ENCODE measurements around the gene HRC.

Gene HRC

GRCh38 chr19:49113762-49114629 lies 41.2 kb downstream of the HRC start, which contains the start of gene LIN7B:
Gene LIN7B (plus strand): TSS chr19:49114370. CDS start chr19:49114405, 35 bp downstream.
- DNase-seq: peak; percentile 87

DNA sequence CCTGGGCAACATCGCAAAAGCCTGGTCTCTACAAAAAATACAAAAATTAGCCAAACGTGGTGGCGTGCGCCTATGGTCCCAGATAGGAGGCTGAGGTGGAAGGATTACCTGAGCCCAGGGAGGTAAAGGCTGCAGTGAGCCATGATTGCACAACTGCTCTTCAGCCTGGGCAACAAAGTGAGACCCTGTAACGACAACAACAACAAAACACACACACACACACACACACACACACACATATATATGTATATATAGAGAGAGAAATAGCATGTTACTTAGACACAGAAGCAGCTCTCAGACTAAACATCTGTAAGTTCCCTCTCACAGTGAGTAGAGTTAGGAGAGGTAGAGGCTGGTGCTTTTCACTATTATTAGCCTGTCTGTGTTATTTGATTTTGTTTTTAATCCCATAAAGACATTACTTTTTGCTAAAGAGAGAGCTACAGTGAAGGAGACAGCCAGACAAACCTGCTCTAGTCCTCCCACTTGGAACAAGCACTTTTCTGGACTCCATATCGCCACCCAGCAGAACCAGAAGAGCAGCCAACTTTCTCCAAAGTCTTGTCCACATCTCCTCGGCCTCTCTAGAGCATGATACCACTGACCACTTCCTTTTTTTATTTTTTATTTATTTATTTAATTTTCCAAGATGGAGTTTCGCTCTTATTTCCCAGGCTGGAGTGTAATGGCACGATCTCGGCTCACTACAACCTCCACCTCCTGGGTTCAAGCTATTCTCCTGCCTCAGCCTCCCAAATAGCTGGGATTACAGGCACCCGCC lies 43.8 kb downstream of the HRC start:
- no peak for DNase-seq

GRCh38 chr19:49110567-49110966 lies 44.6 kb downstream of the HRC start:
- no peak for DNase-seq

DNA sequence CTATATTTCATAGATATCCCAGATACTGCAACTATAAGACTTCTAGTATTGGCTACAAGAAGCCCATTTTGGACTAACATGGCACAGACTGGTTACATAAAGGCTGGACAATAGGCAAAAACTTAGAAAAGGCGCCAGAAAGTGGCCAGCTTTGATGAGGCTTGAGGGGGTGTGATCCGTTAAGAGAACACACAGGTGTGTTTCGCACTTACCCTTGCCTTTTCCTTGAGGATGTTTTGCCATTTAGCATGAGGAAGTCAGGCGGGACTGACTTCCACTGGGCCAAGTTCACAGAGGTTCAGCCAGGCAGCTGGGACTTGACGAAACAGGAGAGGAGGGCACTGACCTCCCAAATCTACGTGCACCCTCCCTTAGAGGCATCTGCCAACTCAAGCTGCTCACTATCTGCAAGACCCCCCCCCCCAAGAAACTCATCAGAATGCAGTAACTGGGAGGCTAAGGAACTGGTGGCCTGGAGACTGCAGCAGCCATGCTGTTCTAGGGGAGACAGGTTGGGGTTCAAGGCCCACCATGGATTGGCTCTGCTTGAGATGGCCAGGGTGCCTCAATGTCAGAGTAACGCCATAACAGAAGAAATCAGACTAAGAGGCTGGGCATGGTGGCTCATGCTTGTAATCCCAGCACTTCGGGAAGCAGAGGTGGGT lies 45.5 kb downstream of the HRC start:
- DNase-seq: no peak

GRCh38 chr19:49109051-49109450 lies 46.1 kb downstream of the HRC start:
- no peak for DNase-seq

DNA sequence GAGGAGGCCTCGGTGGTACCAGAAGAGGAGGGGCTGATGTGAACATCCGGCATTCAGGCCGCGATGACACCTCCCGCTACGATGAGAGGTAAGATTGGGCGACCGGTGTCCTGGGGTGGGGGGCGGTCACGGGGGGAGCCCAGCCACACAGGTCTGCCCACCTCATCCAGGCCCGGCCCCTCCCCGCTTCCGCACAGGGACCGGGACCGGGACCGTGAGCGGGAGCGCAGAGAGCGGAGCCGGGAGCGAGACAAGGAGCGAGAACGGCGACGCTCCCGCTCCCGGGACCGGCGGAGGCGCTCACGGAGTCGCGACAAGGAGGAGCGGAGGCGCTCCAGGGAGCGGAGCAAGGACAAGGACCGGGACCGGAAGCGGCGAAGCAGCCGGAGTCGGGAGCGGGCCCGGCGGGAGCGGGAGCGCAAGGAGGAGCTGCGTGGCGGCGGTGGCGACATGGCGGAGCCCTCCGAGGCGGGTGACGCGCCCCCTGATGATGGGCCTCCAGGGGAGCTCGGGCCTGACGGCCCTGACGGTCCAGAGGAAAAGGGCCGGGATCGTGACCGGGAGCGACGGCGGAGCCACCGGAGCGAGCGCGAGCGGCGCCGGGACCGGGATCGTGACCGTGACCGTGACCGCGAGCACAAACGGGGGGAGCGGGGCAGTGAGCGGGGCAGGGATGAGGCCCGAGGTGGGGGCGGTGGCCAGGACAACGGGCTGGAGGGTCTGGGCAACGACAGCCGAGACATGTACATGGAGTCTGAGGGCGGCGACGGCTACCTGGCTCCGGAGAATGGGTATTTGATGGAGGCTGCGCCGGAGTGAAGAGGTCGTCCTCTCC lies 47.4 kb downstream of the HRC start:
- DNase-seq: no peak

GRCh38 chr19:49106648-49107135 lies 48.5 kb downstream of the HRC start:
- DNase-seq: peak; percentile 73

- DNase-seq: peak; percentile 64
Measured at GRCh38 chr19:49104229-49104864, 50.8 kb downstream of the HRC start.

GRCh38 chr19:49103331-49104085 lies 51.7 kb downstream of the HRC start:
- no peak for DNase-seq

- no peak for DNase-seq
Measured at GRCh38 chr19:49102303-49102702, 52.9 kb downstream of the HRC start.

Data from eye (tissue), 1 donor.